ENCODE results near the gene POLR2H. TPM values are rescaled to one million over a fixed set of nuclear protein-coding genes. Genes with fewer than 3 reads are reported as not detected.

Gene POLR2H
- total RNA-seq, 1 experiment from 2014 or later = 190 TPM

- DNase-seq (ENCODE audit: low spot score) = no peak
Observed at GRCh38 chr3:184387174-184387714, 25.7 kb downstream of the POLR2H start.

GRCh38 chr3:184388164-184388935, 26.8 kb downstream of the POLR2H start:
- DNase-seq (ENCODE audit: low spot score) = no peak

- DNase-seq (ENCODE audit: low spot score) = no peak
Observed at GRCh38 chr3:184388936-184389230, 27.4 kb downstream of the POLR2H start.

GRCh38 chr3:184389384-184389783, 27.9 kb downstream of the POLR2H start:
- no peak for DNase-seq (ENCODE audit: low spot score)

GRCh38 chr3:184389935-184390528, 28.5 kb downstream of the POLR2H start:
- DNase-seq (ENCODE audit: low spot score) = no peak

- DNase-seq (ENCODE audit: low spot score) = no peak
Observed at GRCh38 chr3:184391266-184391665, 29.8 kb downstream of the POLR2H start.

- DNase-seq (ENCODE audit: low spot score) = no peak
Observed at GRCh38 chr3:184395320-184395660, 33.8 kb downstream of the POLR2H start.

GRCh38 chr3:184399410-184399809, 37.9 kb downstream of the POLR2H start:
- peak; percentile 81 for DNase-seq (ENCODE audit: low spot score)

GRCh38 chr3:184405075-184406030, 43.8 kb downstream of the POLR2H start:
- no peak for DNase-seq (ENCODE audit: low spot score)

GRCh38 chr3:184409331-184409926, 47.9 kb downstream of the POLR2H start:
- no peak for DNase-seq (ENCODE audit: low spot score)

- no peak for DNase-seq (ENCODE audit: low spot score)
Observed at GRCh38 chr3:184409946-184410500, 48.5 kb downstream of the POLR2H start.

GRCh38 chr3:184414418-184415202, 53.1 kb downstream of the POLR2H start:
- no peak for DNase-seq (ENCODE audit: low spot score)

GRCh38 chr3:184415203-184415490, 53.6 kb downstream of the POLR2H start:
- no peak for DNase-seq (ENCODE audit: low spot score)

GRCh38 chr3:184417619-184418327, 56.3 kb downstream of the POLR2H start:
- peak; percentile 66 for DNase-seq (ENCODE audit: low spot score)

Other genes starting within 250 kb of the POLR2H start
- 37.4 and 42.6 TPM in 2 replicates for gene EIF2B5, start 226.4 kb upstream of the POLR2H start, total RNA-seq (2014; rRNA removed; shearing (Covaris generic))
- 36.2 and 38.3 TPM in 2 replicates for gene DVL3, start 206.3 kb upstream of the POLR2H start, total RNA-seq (2014; rRNA removed; shearing (Covaris generic))
- 717 and 879 TPM in 2 replicates for gene AP2M1, start 186.9 kb upstream of the POLR2H start, total RNA-seq (2014; rRNA removed; shearing (Covaris generic))
- 32.3 and 46.9 TPM in 2 replicates for gene ABCF3, start 175.5 kb upstream of the POLR2H start, total RNA-seq (2014; rRNA removed; shearing (Covaris generic))
- gene VWA5B2, start 132.1 kb upstream of the POLR2H start, total RNA-seq (2014; rRNA removed; shearing (Covaris generic)) = 0.36 and 0.72 TPM in 2 replicates
- gene ALG3, start 112.7 kb upstream of the POLR2H start, total RNA-seq (2014; rRNA removed; shearing (Covaris generic)) = 57.5 and 68.3 TPM in 2 replicates
- gene EEF1AKMT4, start 112.0 kb upstream of the POLR2H start, total RNA-seq (2014; rRNA removed; shearing (Covaris generic)) = 7.8 and 8.2 TPM in 2 replicates
- 1.6 and 1.8 TPM in 2 replicates for gene CAMK2N2, start 100.2 kb upstream of the POLR2H start, total RNA-seq (2014; rRNA removed; shearing (Covaris generic))
- not detected in 2 replicates for gene ECE2, start 85.7 kb upstream of the POLR2H start, total RNA-seq (2014; rRNA removed; shearing (Covaris generic))
- 633 and 926 TPM in 2 replicates for gene PSMD2, start 62.5 kb upstream of the POLR2H start, total RNA-seq (2014; rRNA removed; shearing (Covaris generic))
- 422 and 446 TPM in 2 replicates for gene EIF4G1, start 47.1 kb upstream of the POLR2H start, total RNA-seq (2014; rRNA removed; shearing (Covaris generic))
- 0.62 and 0.65 TPM in 2 replicates for gene FAM131A, start 24.1 kb upstream of the POLR2H start, total RNA-seq (2014; rRNA removed; shearing (Covaris generic))
- gene CLCN2, start 105 bp upstream of the POLR2H start, total RNA-seq (2014; rRNA removed; shearing (Covaris generic)) = 3.0 and 8.8 TPM in 2 replicates
- 0.14 and 0.43 TPM in 2 replicates for gene THPO, start 16.5 kb downstream of the POLR2H start, total RNA-seq (2014; rRNA removed; shearing (Covaris generic))
- gene CHRD, start 18.3 kb downstream of the POLR2H start, total RNA-seq (2014; rRNA removed; shearing (Covaris generic)) = 0.33 and 5.6 TPM in 2 replicates
- gene EPHB3, start 200.1 kb downstream of the POLR2H start, total RNA-seq (2014; rRNA removed; shearing (Covaris generic)) = 1.1 and 1.4 TPM in 2 replicates

Measured in A172 (cell line).